A549 (cell line): ENCODE measurements around the gene PBX2.

Experiments
- BHLHE40 ChIP-seq: IDR thresholded peaks from 2 replicates; pipeline ENCODE4 v1.6.1; 2012; ENCODE audit warnings: low read depth, low read length, inconsistent platforms
- CEBPB ChIP-seq, 2 experiments: fragments of >200 bp in 1 of 2; sonication (Bioruptor Twin) in 1 of 2; formaldehyde crosslinking in 1 of 2; IDR thresholded peaks; 2 replicates each; pipeline ENCODE4 v1.6.1; 2012 to 2016
- EHMT2 ChIP-seq: fragments of 200-600 bp; sonication (generic); IDR thresholded peaks from 2 replicates; pipeline ENCODE4 v1.6.1; 2016; ENCODE audit warnings: antibody characterized with exemption, low read depth, mild to moderate bottlenecking, moderate library complexity
- EP300 ChIP-seq, 2 experiments: fragments of >200 bp; sonication (Bioruptor Twin); formaldehyde crosslinking; IDR thresholded peaks; 2 replicates in 1 of 2; 3 replicates in 1 of 2; pipeline ENCODE4 v1.6.1; 2016 to 2017
- POLR2A ChIP-seq: IDR thresholded peaks from 2 replicates; pipeline ENCODE4 v1.6.1; 2012; ENCODE audit warnings: mild to moderate bottlenecking, low read length
- RCOR1 ChIP-seq: fragments of 150-350 bp; IDR thresholded peaks from 2 replicates; pipeline ENCODE4 v1.6.1; 2014; ENCODE audit warnings: antibody characterized with exemption, low read length, low read depth
- USF2 ChIP-seq: fragments of 450-650 bp; IDR thresholded peaks from 2 replicates; pipeline ENCODE4 v1.6.1; 2014; ENCODE audit warnings: antibody characterized with exemption
- ZNF302 ChIP-seq: fragments of 250-450 bp; sonication (Bioruptor Pico); IDR thresholded peaks from 2 replicates; pipeline ENCODE4 v1.9.0; 2021; ENCODE audit warnings: inconsistent platforms, mild to moderate bottlenecking, moderate library complexity
- TF ChIP-seq, protein P1 (sequence below): fragments of >200 bp; sonication (Bioruptor Twin); formaldehyde crosslinking; IDR thresholded peaks from 3 replicates; pipeline ENCODE4 v1.5.1; 2016

GRCh38 chr6:32198866-32199265, 8.9 kb upstream of the PBX2 start:
- TF ChIP-seq, protein P1, sequence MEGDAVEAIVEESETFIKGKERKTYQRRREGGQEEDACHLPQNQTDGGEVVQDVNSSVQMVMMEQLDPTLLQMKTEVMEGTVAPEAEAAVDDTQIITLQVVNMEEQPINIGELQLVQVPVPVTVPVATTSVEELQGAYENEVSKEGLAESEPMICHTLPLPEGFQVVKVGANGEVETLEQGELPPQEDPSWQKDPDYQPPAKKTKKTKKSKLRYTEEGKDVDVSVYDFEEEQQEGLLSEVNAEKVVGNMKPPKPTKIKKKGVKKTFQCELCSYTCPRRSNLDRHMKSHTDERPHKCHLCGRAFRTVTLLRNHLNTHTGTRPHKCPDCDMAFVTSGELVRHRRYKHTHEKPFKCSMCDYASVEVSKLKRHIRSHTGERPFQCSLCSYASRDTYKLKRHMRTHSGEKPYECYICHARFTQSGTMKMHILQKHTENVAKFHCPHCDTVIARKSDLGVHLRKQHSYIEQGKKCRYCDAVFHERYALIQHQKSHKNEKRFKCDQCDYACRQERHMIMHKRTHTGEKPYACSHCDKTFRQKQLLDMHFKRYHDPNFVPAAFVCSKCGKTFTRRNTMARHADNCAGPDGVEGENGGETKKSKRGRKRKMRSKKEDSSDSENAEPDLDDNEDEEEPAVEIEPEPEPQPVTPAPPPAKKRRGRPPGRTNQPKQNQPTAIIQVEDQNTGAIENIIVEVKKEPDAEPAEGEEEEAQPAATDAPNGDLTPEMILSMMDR = no peak
- TF ChIP-seq RCOR1 (no peak), EHMT2 (no peak), USF2 (no peak), POLR2A (no peak), EP300 (IDR thresholded peaks at IDR 0.05) (no peak), BHLHE40 (no peak), CEBPB (IDR thresholded peaks at IDR 0.05) (no peak), ZNF302 (CRISPR knock-in tag) (no peak)
